Body of pancreas (tissue), 4 donors: ENCODE data around the gene CLDN19.

Experiments used
- CTCF ChIP-seq, 7 experiments: fragments of 450-650 bp in 4 of 7; fragments of 200-600 bp in 3 of 7; sonication (generic) in 3 of 7; IDR thresholded peaks; one replicate each; pipeline ENCODE4 v1.5.1; 2016 to 2019; ENCODE audit warnings: antibody characterized with exemption in 7 of 7
- POLR2A ChIP-seq, 3 donors: fragments of 450-650 bp; IDR thresholded peaks; one replicate each; pipeline ENCODE4 v1.6.1; 2016; ENCODE audit warnings: antibody characterized with exemption in 3 of 3, mild to moderate bottlenecking in 2 of 3

- no peak for TF ChIP-seq POLR2A (IDR thresholded peaks at IDR 0.05)
- TF ChIP-seq CTCF (IDR thresholded peaks at IDR 0.05), result no peak
Observed at GRCh38 chr1:42786097-42786496, 46.1 kb upstream of the CLDN19 start.
